Stimulated activated CD8-positive, alpha-beta memory T cell treated with anti-CD3 and anti-CD28 coated beads, Interleukin-7, amount 100 ng/mL, for 1 hour (primary cell): ENCODE results near the gene WDR18.
A peak's percentile ranks its signal among the peaks of the same experiment; 100 is the strongest.
"Not testable (repeated sequence)": the region's sequence is repeated elsewhere in the genome, so short reads cannot be mapped to it uniquely, and the experiment has no call there.

ENCODE experiments used
- DNase-seq, 2 donors: peaks; one replicate each; pipeline ENCODE4 v3.0.0-alpha.2; 2020; ENCODE audit warnings: low read depth in 2 of 2

Gene WDR18

DNA sequence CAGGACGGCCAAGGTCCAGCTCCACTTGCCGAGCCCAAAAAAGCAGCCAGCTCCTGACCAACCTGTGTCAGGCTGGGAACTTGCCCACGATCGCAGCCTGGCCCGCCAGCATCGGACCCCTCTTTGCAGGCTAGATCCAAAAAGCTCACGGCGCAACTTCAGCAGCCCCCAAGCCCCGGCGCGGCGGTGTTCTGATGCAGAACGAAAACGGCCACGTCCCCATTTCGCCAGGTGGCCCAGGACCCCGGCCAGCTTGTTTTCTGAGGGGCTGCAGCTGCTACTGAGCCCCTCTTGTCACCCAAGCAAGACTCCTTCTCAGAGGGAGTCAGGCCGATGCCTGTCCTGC is 35.4 kb downstream of the WDR18 start:
- DNase-seq = no peak

GRCh38 chr19:1019980-1020867 is 36.1 kb downstream of the WDR18 start:
- no peak for DNase-seq

GRCh38 chr19:1020868-1021425 is 36.8 kb downstream of the WDR18 start, which contains the start of gene TMEM259:
Gene TMEM259 (minus strand): TSS chr19:1021123. CDS start chr19:1020996, 127 bp downstream.
- peak; percentile 94 to 97 for DNase-seq

- not testable (repeated sequence) for DNase-seq
Observed at GRCh38 chr19:1023883-1024188, 39.7 kb downstream of the WDR18 start.

DNA sequence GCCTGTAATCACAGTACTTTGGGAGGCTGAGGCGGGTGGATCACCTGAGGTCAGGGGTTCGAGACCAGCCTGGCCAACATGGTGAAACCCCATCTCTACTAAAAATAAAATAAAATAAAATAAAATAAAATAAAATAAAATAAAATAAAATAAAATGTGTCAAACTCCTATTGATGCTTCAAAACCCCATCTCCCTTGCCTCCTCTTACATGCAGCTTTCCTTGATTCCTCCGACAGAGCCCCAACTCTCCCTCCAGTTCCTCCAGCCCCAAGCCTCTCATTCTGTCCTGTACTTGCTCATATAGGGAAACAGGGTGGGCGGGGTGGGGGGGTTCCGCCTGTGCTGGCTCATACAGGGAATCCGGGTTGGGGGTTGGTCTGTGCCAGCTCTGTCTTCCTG is 40.9 kb downstream of the WDR18 start:
- DNase-seq = not testable (repeated sequence)

- DNase-seq = peak in 1 of 2 donors; percentile 49
Observed at GRCh38 chr19:1025960-1026782, 42.0 kb downstream of the WDR18 start, which contains the start of gene CNN2. Gene CNN2 (plus strand): TSS chr19:1026608. CDS start chr19:1026662, 54 bp downstream.

- no peak for DNase-seq
Observed at GRCh38 chr19:1026783-1027649, 42.9 kb downstream of the WDR18 start.

DNA sequence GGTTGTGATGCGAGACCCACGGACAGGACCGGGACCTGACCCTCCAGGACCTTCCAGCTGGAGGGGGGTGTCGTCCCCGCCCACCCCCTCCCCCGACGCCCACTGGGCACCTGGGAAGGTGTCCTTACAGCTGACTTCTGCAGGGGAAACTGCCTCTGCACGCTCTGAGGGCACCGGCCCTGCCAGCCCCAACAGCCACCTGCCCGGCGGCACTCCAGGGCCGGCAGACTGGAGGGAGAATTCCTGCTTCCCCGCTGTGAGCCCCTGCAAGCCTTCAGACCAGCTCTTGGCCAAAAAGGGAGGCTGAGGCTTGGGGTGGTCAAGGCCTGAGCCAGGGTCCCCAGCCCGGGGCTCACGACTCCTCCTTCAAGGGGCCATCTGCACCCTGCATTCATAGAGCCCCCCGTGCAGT is 43.5 kb downstream of the WDR18 start:
- no peak for DNase-seq

DNA sequence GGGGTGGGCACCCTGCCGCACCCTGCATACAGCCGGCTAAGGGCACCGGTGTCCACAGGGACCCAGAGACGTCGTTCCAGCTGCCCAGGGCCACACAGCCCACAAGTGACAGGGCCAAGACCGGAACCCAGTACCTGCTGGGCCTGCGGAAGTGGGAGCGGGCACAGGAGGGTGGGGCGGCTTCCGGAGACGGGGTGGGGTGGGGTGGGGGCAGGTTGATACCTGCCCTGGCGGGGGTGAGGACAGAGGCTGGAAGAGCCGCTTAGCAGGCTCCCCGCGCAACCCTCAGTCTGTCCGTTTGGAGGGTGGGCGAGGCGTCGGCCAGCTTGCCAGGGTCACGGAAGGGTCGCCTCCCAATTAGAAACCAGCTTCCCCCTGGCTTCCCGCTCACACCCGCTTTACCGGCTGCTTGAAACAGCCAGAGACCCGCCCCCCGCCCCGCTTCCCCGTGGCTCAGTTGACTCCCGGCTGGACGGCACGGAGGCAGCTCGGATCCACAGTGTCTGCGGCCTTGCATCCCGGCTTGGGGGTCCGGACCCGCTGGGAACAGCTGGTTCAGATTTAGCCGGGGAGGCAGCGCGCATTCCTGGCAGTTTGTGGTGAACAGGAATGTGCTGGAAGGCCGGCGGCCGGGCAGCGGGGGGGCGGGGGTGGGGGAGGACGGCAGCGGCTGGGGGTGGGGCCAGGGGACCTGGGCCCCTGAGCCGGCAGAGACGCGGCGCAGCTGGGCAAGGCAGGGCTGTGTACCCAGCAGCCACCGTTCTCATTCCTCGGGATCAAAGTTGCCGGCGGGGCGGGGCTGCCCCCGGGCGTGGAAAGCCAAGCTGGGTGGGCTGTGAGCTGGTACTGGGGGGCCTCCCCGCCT is 44.1 kb downstream of the WDR18 start:
- no peak for DNase-seq

- no peak for DNase-seq
Observed at GRCh38 chr19:1032264-1032867, 48.2 kb downstream of the WDR18 start.

GRCh38 chr19:1035998-1036621 is 52.0 kb downstream of the WDR18 start:
- DNase-seq = no peak

- no peak for DNase-seq
Observed at GRCh38 chr19:1037621-1038064, 53.5 kb downstream of the WDR18 start.

DNA sequence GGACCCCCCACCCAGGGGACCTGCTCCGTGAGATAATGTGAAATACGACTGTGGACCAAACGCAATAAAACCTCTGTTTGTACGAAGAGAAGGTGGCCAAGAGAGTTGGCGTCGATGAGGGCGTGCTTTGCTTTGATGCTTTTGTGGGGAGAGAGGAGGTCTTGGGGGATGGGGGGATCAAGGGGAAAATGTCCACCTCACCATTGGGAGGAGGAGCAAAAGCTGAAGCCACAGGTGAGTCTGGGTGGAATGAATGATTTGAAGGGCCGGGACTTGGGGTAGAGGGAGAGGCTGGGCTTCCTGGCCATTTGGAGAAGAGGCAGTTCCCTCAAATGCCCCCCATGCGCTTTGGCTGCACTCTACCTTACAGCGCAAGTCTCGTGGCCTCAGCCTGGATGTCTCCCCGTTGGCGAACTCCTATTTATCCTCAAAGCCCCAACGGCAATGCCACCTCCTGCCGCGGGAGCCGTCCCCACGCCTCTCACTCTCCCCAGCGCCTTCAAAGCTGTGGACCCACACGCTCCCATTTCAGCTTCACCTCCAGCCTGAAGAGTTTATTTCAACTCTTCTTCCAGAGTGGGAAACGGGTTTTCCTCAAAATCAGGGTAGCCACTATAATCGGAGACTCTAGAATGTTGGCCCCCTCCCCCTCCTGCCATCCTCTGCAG is 55.0 kb downstream of the WDR18 start:
- no peak for DNase-seq

DNA sequence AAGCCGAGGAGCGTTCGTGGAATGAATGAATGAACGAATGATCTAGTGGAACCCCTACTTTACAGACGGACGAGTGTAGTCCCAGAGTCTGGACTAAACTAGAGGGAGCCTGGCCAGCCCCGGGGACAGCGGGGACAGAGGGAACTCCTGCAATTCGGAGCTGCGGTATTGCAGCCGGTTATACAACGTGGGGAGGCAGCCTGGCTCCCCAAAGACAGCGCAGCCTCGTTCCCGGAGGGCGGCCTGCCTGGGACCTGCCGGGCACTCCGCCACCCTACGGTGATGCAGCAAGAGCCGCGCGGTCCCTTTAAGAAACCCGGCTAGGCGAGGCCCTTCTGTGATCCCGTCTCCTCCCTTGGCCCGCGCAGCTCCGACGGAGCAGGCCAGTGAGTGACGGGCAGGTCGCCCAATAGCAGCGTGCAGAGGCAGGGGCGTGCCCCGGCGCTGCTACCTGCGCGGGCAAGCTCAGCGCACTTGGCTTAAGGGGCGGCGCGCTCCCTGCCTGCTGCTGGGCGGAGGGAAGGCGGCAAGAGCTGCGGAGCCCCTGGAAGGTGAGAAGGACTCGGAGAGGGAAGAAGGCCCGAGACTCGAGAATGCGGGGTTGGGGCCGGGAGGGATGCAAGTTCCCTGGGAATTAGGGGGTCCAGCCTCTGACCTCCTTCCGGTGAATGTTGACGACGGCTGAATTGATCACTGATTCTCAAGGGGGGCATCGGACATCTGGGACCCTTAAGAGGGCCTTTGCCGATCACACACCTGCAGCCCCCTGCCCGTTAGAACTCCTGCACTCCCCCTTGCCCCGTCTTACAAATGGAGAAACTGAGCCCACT is 55.7 kb downstream of the WDR18 start, which contains the start of gene ABCA7:
TSS of gene ABCA7 (plus strand) at position 462 of the 830 bp plus-strand sequence. CDS start 1,255 bp downstream, outside the sequence.
- peak; percentile 99 for DNase-seq

- DNase-seq = peak; percentile 78 to 80
Observed at GRCh38 chr19:1040476-1041271, 56.5 kb downstream of the WDR18 start.

DNA sequence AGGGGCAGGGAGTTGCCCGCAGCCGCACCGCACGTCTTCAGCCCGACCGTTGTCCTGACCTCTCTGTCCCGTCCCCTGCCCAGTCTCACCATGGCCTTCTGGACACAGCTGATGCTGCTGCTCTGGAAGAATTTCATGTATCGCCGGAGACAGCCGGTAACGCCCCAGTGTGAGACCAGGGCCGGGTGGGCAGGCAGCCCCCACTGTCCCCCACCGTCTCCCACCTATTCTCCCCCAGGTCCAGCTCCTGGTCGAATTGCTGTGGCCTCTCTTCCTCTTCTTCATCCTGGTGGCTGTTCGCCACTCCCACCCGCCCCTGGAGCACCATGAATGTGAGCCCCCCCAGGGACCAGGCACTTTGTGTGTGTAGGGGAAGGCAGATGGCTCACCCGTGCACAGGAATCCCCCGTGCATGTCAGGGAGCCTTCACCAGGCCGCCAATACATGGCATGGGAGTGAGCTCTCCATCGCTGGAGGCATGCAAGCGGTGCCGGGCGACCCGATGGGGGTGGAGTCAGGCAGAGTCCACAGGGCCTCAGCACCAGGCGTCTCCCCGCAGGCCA is 57.2 kb downstream of the WDR18 start:
- DNase-seq = no peak
